COLO829 (cell line): ENCODE data around the gene NELL1.

Experiments
- DNase-seq: peaks from one replicate; pipeline ENCODE4 v3.0.0; 2012; ENCODE audit warnings: low spot score

The NELL1 gene

GRCh38 chr11:21415606-21416005 is 746.2 kb downstream of the NELL1 start:
- DNase-seq = no peak

GRCh38 chr11:21421711-21422329 is 752.4 kb downstream of the NELL1 start:
- DNase-seq = no peak

GRCh38 chr11:21426931-21427330 is 757.5 kb downstream of the NELL1 start:
- no peak for DNase-seq

- DNase-seq = no peak
These were observed 758.3 kb downstream of the NELL1 start for GRCh38 chr11:21427726-21428125.

- peak; percentile 52 for DNase-seq
These were observed 759.4 kb downstream of the NELL1 start for GRCh38 chr11:21428796-21429195.

GRCh38 chr11:21429401-21429800 is 760.0 kb downstream of the NELL1 start:
- DNase-seq = no peak

GRCh38 chr11:21430537-21430936 is 761.2 kb downstream of the NELL1 start:
- DNase-seq = no peak

GRCh38 chr11:21446939-21447590 is 777.7 kb downstream of the NELL1 start:
- no peak for DNase-seq

- no peak for DNase-seq
These were observed 778.5 kb downstream of the NELL1 start for GRCh38 chr11:21447871-21448270.

GRCh38 chr11:21456186-21456585 is 786.8 kb downstream of the NELL1 start:
- DNase-seq = no peak

- DNase-seq = no peak
These were observed 790.7 kb downstream of the NELL1 start for GRCh38 chr11:21460082-21460481.

GRCh38 chr11:21461701-21462100 is 792.3 kb downstream of the NELL1 start:
- no peak for DNase-seq

- DNase-seq = no peak
These were observed 795.3 kb downstream of the NELL1 start for GRCh38 chr11:21464601-21465193.

GRCh38 chr11:21465203-21465602 is 795.8 kb downstream of the NELL1 start:
- DNase-seq = no peak

- DNase-seq = no peak
These were observed 796.5 kb downstream of the NELL1 start for GRCh38 chr11:21465920-21466319.

GRCh38 chr11:21470521-21470920 is 801.1 kb downstream of the NELL1 start:
- no peak for DNase-seq

- no peak for DNase-seq
These were observed 802.9 kb downstream of the NELL1 start for GRCh38 chr11:21472261-21472660.

- DNase-seq = no peak
These were observed 805.1 kb downstream of the NELL1 start for GRCh38 chr11:21474529-21474928.

GRCh38 chr11:21475276-21475675 is 805.9 kb downstream of the NELL1 start:
- peak; percentile 4 for DNase-seq

GRCh38 chr11:21476588-21476987 is 807.2 kb downstream of the NELL1 start:
- no peak for DNase-seq

- DNase-seq = no peak
These were observed 810.9 kb downstream of the NELL1 start for GRCh38 chr11:21480240-21480639.

- DNase-seq = no peak
These were observed 811.9 kb downstream of the NELL1 start for GRCh38 chr11:21481255-21481654.

GRCh38 chr11:21484039-21484438 is 814.7 kb downstream of the NELL1 start:
- no peak for DNase-seq

GRCh38 chr11:21485006-21485405 is 815.6 kb downstream of the NELL1 start:
- DNase-seq = no peak
